ENCODE results near the gene JAKMIP2. TPM values are rescaled to one million over a fixed set of nuclear protein-coding genes. Genes with fewer than 3 reads are reported as not detected.
"Not testable (repeated sequence)": the region's sequence is repeated elsewhere in the genome, so short reads cannot be mapped to it uniquely, and the experiment has no call there.

The JAKMIP2 gene
- total RNA-seq, 1 experiment from 2014 or later, result not detected

- H3K27me3 ChIP-seq (ENCODE audit: insufficient read depth, low read length); POLR2A ChIA-PET; CTCF ChIA-PET: not testable (repeated sequence)
Observed at GRCh38 chr5:147582272-147582671, 200.3 kb downstream of the JAKMIP2 start.

DNA sequence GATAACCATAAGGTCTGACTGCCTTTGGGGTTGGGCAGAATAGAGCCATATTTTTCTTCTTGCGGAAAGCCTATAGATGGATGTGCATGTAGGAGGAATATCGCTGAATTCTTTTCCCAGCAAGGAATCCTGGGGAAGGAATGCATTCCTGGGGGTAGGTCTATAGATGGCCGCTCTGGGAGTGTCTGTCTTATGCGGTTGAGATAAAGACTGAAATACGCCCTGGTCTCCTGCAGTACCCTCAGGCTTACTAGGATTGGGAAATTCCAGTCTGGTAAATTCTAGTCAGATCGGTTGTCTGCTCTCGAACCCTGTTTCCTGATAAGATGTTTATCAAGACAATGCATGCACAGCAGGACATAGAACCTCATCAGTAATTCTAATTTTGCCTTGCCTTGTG, 202.1 kb downstream of the JAKMIP2 start:
- H4K20me1 ChIP-seq (ENCODE audit: insufficient read depth); DNase-seq (ENCODE audit: low read depth, low spot score); RAD21 ChIA-PET (ENCODE audit: low non-redundant PET in 1 of 2, low total read pairs in 2 of 2, uncharacterized antibody in 2 of 2, unreplicated experiment in 2 of 2); H2AFZ ChIP-seq (ENCODE audit: low read depth, low read length, poor library complexity, severe bottlenecking); CTCF ChIA-PET; H3K36me3 ChIP-seq (ENCODE audit: control insufficient read depth in 1 of 2, insufficient read depth in 2 of 2, low read length in 2 of 2); H3K9me2 ChIP-seq (ENCODE audit: insufficient read depth); H3K27ac ChIP-seq (ENCODE audit: low read depth, low read length); ATAC-seq; H3K27me3 ChIP-seq (ENCODE audit: insufficient read depth, low read length); H3K4me3 ChIP-seq (replicated peaks in 1 of 2; ENCODE audit: low read depth in 1 of 2, low read length in 2 of 2); H3K4me2 ChIP-seq (ENCODE audit: low read length); H3K4me1 ChIP-seq (ENCODE audit: control insufficient read depth in 1 of 2, insufficient read depth in 2 of 2, low read length in 2 of 2); intact Hi-C loops (cut with micrococcal nuclease); BruUV-seq (replicated peaks); POLR2A ChIA-PET; H3K79me2 ChIP-seq (ENCODE audit: insufficient read depth, low read length); H3K9me3 ChIP-seq (ENCODE audit: control insufficient read depth in 1 of 2, insufficient read depth in 1 of 2, low read depth in 1 of 2, low read length in 2 of 2); H3K9ac ChIP-seq (ENCODE audit: low read length): not testable (repeated sequence)

More at GRCh38 chr5:147582272-147582671, 200.3 kb downstream of the JAKMIP2 start:
- H2AFZ ChIP-seq (ENCODE audit: low read depth, low read length, poor library complexity, severe bottlenecking); H3K9ac ChIP-seq (ENCODE audit: low read length); DNase-seq (ENCODE audit: low read depth, low spot score); H3K36me3 ChIP-seq (ENCODE audit: control insufficient read depth in 1 of 2, insufficient read depth in 2 of 2, low read length in 2 of 2); RAD21 ChIA-PET (ENCODE audit: low non-redundant PET in 1 of 2, low total read pairs in 2 of 2, uncharacterized antibody in 2 of 2, unreplicated experiment in 2 of 2); BruUV-seq (replicated peaks); H4K20me1 ChIP-seq (ENCODE audit: insufficient read depth); H3K27ac ChIP-seq (ENCODE audit: low read depth, low read length); ATAC-seq; H3K9me2 ChIP-seq (ENCODE audit: insufficient read depth); H3K9me3 ChIP-seq (ENCODE audit: control insufficient read depth in 1 of 2, insufficient read depth in 1 of 2, low read depth in 1 of 2, low read length in 2 of 2); H3K4me3 ChIP-seq (replicated peaks in 1 of 2; ENCODE audit: low read depth in 1 of 2, low read length in 2 of 2); H3K4me1 ChIP-seq (ENCODE audit: control insufficient read depth in 1 of 2, insufficient read depth in 2 of 2, low read length in 2 of 2); H3K4me2 ChIP-seq (ENCODE audit: low read length); intact Hi-C loops (cut with micrococcal nuclease); H3K79me2 ChIP-seq (ENCODE audit: insufficient read depth, low read length): not testable (repeated sequence)

Data from HCT116 (cell line).